ENCODE measurements around the gene CFAP45.

CFAP45 gene

GRCh38 chr1:159936273-159936904, 36.4 kb upstream of the CFAP45 start:
- DNase-seq (ENCODE audit: low read depth in 3 of 3) = peak; percentile 63 to 78 (median 72)

- no peak for DNase-seq (ENCODE audit: low read depth in 3 of 3)
Measured at GRCh38 chr1:159935719-159936272, 35.8 kb upstream of the CFAP45 start.

GRCh38 chr1:159935305-159935704, 35.3 kb upstream of the CFAP45 start:
- no peak for DNase-seq (ENCODE audit: low read depth in 3 of 3)

GRCh38 chr1:159934136-159935039, 34.4 kb upstream of the CFAP45 start:
- DNase-seq (ENCODE audit: low read depth in 3 of 3) = no peak

- no peak for DNase-seq (ENCODE audit: low read depth in 3 of 3)
Measured at GRCh38 chr1:159933347-159933746, 33.4 kb upstream of the CFAP45 start.

GRCh38 chr1:159932296-159933285, 32.6 kb upstream of the CFAP45 start:
- DNase-seq (ENCODE audit: low read depth in 3 of 3) = no peak

GRCh38 chr1:159931795-159932173, 31.8 kb upstream of the CFAP45 start:
- no peak for DNase-seq (ENCODE audit: low read depth in 3 of 3)

GRCh38 chr1:159931101-159931794, 31.3 kb upstream of the CFAP45 start:
- DNase-seq (ENCODE audit: low read depth in 3 of 3) = no peak

GRCh38 chr1:159930634-159931033, 30.7 kb upstream of the CFAP45 start:
- no peak for DNase-seq (ENCODE audit: low read depth in 3 of 3)

- DNase-seq (ENCODE audit: low read depth in 3 of 3) = no peak
Measured at GRCh38 chr1:159930216-159930615, 30.3 kb upstream of the CFAP45 start.

- no peak for DNase-seq (ENCODE audit: low read depth in 3 of 3)
Measured at GRCh38 chr1:159929155-159930051, 29.4 kb upstream of the CFAP45 start.

GRCh38 chr1:159928491-159929050, 28.6 kb upstream of the CFAP45 start:
- DNase-seq (ENCODE audit: low read depth in 3 of 3) = no peak

GRCh38 chr1:159927849-159928431, 28.0 kb upstream of the CFAP45 start:
- no peak for DNase-seq (ENCODE audit: low read depth in 3 of 3)

- no peak for DNase-seq (ENCODE audit: low read depth in 3 of 3)
Measured at GRCh38 chr1:159927211-159927848, 27.4 kb upstream of the CFAP45 start.

GRCh38 chr1:159925719-159926078, 25.7 kb upstream of the CFAP45 start:
- peak in 2 of 3 donors; percentile 29 to 45 for DNase-seq (ENCODE audit: low read depth in 3 of 3)

- DNase-seq (ENCODE audit: low read depth in 3 of 3) = peak; percentile 80 to 86 (median 83)
Measured at GRCh38 chr1:159924791-159925718, 25.1 kb upstream of the CFAP45 start, which contains the start of gene TAGLN2. TSS of gene TAGLN2 (minus strand) at chr1:159925507. CDS start at chr1:159920509, 4,998 bp downstream.

GRCh38 chr1:159924025-159924790, 24.2 kb upstream of the CFAP45 start:
- DNase-seq (ENCODE audit: low read depth in 3 of 3) = peak in 2 of 3 donors; percentile 34 to 37
